ENCODE measurements around the gene IPMK. TPM values are rescaled to one million over a fixed set of nuclear protein-coding genes. Genes with fewer than 3 reads are reported as not detected.
A peak's percentile ranks its signal among the peaks of the same experiment; 100 is the strongest.
"Not testable (repeated sequence)": the region's sequence is repeated elsewhere in the genome, so short reads cannot be mapped to it uniquely, and the experiment has no call there.

IPMK gene
- total RNA-seq, 1 donor from 2014 or later, result 2.8 TPM

DNA sequence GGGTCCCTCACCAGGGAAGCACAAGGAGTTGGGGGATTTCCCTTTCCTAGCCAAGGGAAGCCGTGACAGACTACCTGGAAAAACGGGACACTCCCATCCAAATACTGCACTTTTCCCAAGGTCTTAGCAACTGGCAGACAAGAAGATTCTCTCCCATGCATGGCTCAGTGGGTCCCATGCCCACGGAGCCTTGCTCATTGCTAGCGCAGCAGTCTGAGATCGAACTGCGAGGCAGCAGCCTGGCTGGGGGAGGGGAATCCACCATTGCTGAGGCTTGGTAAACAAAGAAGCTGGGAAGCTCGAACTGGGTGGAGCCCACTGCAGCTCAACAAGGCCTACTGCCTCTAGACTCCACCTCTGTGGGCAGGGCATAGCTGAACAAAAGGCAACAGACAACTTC lies 37.8 kb downstream of the IPMK start:
- ATAC-seq; DNase-seq (ENCODE audit: low spot score): not testable (repeated sequence)

DNA sequence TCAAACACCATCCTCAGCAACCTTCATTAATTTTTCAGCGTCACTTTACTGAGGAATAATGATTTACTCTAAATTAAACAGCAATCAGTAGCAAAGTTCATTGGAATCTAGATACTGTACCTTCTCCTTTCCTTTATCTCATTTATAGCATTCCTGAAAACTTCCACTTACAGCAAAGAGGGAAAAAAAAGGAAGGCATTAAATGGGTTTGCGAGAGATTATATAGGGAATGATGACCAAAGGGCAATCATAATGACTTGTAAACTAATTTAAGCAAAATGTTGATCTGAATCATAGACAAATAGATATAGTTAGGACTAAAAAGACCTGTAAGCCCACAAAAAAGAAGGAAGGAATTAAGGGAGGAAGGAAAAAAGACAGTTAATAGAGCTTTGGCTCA lies 42.0 kb downstream of the IPMK start:
- no peak for DNase-seq (ENCODE audit: low spot score)
- no peak for ATAC-seq

DNA sequence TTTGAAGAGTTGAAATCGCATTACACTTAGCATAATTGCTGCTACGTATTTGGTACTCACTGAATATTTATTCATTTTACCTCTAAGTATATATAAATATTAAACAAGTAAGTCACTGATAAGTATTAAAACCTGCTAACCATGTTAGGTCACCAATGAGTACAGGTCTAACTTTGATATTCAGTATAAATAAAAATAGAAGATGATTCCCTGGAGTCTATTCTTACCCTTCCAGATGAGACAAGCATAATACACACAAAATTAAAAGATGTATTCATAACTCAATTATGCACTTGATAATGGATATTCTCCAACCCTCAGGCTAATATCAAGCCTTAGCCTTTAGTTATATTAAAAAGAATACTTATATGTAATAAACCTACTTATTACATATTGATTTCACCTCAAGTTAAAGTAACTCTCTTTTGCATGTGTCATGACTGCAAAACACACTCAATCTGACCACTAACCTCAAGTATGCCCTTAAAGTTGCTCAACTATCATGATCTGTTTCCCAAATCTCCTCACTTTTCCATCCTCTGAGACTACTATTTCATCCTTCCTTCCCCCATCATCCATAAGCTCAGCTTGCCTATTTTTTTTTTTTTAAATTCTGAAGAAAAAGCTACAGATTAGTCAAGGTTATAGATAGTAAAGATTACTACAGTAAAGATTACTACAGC lies 46.8 kb downstream of the IPMK start:
- DNase-seq (ENCODE audit: low spot score) (no peak), ATAC-seq (no peak)

DNA sequence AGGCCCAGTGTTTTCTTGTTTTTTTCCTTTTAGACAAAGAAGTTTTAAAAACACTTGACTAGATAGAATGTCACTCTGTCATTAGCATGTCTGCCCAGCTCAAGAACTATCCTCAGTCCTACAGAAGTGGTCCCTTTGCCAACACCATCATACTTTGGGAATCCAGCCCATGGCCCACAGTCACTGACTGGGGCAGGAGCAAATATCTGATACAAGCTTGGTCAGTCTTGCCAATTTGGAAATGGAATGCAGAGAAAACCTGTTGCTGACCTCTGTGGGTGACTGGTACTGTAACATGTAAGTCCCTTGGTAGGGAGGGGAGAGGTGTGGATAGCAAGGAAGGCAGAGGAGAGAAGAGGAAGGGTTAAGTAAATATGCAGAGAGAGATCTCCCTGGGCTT lies 47.8 kb downstream of the IPMK start:
- DNase-seq (ENCODE audit: low spot score) (no peak), ATAC-seq (no peak)

DNA sequence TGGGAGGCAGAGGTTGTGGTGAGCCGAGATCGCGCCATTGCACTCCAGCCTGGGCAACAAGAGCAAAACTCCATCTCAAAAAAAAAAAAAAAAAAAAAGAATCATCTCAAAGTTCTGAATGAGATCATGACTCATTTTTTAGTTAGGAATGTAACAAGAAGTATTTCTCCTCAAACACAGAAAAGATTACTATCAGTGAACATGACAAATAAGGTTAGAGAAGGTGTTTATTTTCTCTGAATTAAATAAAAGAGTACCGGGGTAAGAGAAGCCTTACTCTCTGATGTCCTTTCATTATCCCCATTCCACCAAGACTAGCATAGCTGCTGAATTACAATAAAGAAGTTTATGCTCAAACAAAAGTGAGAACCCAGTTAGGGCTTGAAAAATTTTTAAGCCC lies 50.1 kb downstream of the IPMK start:
- DNase-seq (ENCODE audit: low spot score), result no peak
- ATAC-seq, result no peak

DNA sequence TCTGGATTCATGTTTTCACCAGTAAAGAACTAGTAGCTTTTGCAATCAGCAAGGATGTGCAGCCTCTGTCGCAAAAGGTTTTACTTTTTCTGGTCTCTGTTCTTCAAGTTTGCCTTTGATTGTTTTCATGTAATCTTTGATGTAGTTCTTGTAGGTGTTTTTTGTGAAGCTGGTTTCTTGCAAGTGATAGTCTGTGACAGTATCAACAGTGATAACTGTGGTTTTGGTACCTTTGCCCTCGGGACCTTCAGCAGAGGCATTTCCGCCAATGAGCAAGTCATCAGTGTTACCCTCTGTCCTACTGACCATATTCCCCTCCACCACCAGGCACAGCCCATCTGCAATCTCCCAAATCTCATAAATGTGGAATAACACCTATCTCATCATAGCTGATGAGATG lies 55.1 kb downstream of the IPMK start:
- ATAC-seq, result no peak
- DNase-seq (ENCODE audit: low spot score), result no peak

DNA sequence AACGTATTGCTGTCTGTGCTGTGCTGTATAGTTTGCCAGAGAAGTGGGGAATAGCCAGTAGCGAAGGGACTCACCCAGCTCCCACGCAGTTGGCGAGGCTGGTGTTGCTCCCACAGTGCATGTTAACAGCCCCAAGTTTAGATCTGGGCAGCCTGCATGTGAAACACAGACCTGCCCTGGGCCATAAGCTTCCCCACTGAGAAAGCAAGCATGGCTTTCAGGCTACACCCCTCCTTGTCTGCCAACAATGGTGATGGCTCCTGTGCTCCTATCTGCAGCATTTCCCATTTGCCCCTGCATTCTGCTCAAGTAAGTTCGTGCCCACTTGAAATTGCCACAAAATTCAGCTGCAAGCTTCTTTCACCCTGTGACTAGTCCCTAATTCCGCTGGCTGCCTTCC lies 57.5 kb downstream of the IPMK start:
- DNase-seq (ENCODE audit: low spot score) (no peak), ATAC-seq (no peak)

DNA sequence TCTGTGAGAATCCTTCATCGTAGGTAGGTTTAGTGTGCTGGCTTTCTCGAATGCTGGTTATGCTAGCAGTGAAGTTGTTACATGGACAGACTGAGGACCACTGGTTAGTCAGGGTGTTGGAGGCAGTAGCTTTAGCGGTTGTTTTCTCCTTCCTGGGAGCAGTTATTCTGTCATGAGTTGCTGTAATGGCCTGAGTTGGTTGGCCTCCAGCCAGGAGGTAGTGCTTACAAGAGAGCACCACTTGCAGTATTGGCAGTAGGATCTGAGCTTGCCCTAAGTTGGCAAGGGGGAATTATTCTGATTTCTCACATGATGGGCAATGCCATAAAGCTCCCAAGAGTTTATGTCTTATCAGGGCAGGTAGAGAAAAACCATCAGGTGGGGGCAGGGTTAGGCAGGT lies 58.0 kb downstream of the IPMK start:
- DNase-seq (ENCODE audit: low spot score) (no peak), ATAC-seq (no peak)

DNA sequence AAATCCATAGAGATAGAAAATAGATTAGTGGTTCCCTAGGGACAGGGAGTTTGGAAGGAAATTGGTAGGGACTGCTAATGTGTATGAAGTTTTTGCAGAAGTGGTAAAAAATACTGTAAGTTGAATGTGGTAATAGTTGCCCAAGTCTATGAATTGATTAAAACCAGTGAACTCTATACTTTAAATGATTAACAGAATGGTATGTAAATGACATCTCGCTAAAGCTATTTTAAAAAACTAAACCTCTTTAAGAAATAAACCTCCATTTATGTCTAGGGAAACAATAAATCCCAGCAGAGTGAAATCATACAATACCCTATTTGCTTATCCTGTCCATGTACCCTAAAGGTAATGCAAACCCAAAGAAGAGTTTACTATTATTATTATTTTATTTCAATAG lies 61.4 kb downstream of the IPMK start:
- DNase-seq (ENCODE audit: low spot score), result no peak

DNA sequence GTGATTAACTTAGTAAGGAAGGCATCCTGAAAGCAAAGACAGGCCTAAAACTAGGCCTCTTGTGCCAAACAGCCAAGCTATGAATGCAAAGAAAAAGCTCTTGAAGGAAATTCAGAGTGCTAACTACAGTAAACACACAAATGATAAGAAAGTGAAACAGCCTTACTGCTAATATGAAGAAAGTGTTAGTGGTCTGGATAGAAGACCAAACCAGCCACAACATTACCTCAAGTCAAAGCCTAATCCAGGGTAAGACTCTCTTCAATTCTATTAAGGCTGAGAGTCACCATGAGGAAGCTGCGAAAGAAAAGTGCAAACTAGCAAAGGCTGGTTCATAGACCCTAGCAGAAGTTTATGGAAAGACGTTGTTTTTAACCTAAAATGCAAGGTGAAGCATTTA lies 66.0 kb downstream of the IPMK start:
- ATAC-seq (no peak), DNase-seq (ENCODE audit: low spot score) (no peak)

More for the DNA sequence above, 61.4 kb downstream of the IPMK start:
- ATAC-seq, result no peak

DNA sequence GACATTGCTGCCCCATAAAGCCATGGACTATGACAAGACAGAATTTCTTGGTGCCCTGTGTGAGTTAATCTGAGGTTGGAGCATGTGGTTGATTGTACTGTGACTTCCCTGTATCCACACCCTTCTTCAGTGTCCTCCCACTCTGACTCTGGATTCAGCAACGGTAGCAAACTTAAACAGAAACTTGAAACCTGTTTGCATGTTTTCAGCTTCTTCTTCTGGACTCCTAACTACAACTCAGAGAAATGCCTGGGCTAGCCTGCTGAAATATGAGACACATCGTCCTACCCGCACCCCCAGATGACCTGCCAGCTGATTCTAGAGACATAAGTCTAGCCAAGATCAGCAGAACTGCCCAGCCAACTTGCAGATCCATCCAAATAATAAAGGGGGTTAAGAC lies 78.4 kb downstream of the IPMK start:
- ATAC-seq (no peak), DNase-seq (ENCODE audit: low spot score) (no peak)

DNA sequence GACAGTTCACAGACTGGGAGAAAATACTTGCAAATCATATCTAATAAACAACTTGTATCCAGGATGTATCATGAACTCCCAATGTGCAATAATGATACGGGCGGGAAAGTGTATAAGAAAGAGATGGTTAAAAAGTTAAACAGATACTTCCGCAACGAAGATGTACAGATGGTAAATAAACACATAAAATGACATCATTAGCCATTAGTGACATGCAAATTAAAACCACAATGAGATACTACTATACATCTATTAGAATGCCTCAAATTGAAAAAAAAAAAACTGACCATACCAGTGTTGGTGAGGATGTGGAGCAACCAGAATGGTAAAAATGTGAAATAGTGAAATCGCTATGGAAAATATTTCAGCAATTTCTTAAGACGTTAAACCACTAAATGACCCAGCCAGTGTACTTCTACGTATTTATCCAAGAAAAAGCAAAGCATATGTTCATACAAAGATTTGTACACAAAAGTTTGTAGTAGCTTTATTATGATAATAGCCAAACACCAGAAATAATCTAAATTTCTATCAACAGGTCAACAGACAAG lies 83.5 kb downstream of the IPMK start:
- no peak for ATAC-seq
- DNase-seq (ENCODE audit: low spot score), result no peak

DNA sequence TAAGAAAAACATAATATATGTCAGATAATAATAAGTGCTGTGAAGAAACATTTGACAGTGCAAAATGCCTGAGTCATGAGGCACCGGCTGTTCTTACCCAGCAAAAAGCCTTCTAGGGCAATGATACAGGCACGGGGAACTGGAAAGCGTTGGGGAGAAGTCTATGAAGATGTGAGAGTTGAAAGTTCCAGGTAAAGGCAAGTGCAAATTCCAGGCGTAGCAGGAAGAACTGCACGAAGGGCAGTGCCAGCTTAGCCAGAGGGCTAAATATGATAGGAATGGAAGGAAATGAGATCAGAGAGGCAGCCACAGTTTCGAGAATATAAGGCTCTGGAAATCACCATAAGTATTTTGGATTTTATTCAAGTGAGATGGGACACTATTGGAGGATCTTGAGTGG lies 87.0 kb downstream of the IPMK start:
- ATAC-seq, result no peak

DNA sequence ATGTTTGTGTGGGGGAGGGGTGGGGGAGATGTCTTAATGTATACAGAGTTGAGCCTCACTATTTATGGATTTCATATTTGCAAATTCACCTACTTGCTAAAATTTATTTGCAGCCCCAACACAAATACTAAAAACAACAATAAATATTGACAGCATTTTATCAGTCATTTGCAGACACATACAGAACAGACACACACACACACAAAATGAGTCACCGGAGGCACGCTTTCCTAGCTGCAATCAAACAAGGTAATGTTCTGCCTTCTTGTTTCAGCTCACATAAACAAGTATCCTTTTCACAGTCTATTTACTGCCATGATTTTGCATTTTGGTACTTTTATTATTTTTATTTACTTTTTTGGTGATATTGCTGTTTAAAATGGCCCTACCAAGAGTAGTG lies 88.5 kb downstream of the IPMK start:
- ATAC-seq (no peak), DNase-seq (ENCODE audit: low spot score) (no peak)

More for the DNA sequence above, 87.0 kb downstream of the IPMK start:
- DNase-seq (ENCODE audit: low spot score), result no peak

DNA sequence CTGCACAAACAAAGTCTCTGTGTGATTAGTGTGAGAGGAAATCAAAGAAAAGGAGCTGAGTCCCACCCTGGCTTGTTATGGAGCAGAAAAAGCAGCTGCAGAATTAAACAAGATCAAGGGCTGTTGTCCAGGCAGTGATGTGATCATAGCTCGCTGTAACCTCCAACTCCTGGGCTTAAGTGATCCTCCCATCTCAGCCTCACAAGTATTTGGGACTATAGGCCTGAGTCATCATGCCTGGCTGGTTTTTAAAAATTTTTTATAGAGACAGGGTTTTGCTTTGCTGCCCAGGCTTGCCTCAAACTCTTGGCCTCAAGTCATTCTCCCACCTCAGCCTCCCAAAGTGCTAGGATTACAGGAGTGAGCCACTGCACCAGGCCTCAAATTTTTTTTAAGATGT lies 88.9 kb downstream of the IPMK start:
- ATAC-seq (no peak), DNase-seq (ENCODE audit: low spot score) (no peak)

DNA sequence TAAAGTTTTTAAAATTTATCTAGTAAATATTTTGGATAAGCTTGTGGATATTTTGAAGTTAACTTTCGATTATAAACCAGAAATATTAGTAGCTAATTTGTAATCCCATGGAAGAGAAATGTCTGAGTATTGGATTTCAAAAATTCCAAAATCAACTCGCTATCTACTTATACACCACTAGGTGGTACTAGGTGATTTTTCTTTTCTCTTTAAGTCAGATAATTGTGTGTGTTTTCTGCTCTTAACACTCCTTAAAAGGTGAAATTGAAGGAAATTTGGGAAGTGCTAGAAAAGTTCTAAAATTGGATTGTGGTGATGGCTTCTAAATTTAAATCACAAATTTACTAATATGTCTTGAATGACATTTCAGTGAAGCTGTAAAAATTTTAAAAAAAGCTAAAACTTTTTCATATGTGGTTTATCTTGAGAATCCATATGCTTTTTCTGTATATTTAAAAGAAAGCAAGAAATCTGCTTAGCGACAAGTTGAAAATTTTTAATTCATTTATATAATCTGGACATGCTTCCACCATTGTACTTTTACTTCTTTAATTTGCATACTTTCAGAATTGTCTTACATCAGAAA lies 90.2 kb downstream of the IPMK start:
- DNase-seq (ENCODE audit: low spot score), result no peak
- ATAC-seq, result peak; percentile 79

DNA sequence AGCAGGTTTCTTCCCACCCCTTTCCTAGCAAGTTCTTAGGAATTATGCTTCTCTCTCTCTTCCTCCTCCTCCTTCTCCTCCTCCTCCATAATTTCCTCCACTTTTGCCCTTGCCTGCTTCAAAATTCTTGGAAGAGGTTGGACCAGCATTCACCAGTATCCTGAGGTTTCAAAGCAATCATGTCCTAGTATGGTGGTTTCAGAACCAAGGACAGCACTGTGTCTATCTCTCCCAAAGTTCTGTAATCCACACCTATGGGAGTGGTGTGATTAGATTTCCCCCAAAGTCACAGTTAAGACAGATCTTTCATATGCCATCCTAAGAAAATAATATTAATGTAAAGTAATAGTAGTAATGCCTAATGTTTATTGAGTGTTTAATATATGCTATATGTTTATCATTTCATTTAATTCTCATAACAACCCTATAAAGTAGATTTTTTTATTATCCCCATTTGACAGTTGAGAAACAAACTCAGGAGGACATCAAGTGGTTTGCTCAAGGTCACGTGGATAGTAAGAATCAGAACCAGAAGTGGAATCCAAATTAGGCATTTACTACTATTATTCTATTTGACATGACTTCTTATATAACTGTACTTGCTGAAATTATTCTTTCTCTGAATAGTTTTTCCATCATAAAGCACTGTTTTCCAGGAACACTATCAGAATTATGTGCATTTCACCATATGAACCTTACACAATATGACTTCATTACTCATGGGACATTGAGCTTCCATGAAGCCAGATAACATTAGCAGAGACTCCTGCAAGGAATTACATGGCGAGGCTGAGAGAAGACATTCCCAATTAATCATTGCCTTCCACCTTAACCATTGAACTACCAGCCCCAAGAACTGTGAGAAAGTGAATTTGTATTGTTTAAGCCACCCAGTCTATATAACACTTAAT lies 91.4 kb downstream of the IPMK start:
- DNase-seq (ENCODE audit: low spot score) (no peak), ATAC-seq (peak; percentile 61)

DNA sequence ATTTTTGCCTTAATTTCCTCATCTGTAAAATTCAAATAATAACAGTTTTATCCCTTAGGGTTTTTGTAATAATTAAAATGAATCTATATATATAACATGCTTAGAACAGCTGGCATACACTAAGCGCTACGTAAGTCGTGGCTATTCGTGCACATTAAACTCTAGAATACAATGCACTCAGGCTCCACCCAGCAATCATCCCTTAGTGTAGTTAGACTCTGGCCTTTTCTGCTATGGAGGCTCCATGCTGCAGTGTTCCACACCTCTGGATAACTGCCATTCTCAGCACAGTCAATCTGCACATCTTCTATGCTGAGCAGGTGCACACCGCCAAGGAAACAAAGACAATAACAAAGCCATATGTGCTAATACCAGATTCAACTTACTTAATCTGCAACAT lies 92.9 kb downstream of the IPMK start:
- DNase-seq (ENCODE audit: low spot score) (no peak), ATAC-seq (no peak)

DNA sequence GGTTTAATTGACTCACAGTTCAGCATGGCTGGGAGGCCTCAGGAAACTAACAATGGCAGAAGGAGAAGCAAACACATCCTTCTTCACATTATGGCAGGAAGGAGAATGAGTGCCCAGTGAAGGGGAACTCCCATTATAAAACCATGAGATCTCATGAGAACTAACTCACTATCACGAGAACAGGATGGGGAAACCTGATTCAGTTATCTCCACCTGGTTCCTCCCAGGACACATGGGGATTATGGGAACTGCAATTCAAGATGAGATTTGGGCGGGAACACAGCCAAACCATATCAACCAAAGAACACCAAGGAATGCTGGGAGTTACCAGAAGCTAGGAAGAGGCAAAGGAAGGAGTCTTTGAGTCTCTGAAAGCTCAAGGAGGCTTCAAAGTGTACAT lies 94.3 kb downstream of the IPMK start:
- no peak for DNase-seq (ENCODE audit: low spot score)

DNA sequence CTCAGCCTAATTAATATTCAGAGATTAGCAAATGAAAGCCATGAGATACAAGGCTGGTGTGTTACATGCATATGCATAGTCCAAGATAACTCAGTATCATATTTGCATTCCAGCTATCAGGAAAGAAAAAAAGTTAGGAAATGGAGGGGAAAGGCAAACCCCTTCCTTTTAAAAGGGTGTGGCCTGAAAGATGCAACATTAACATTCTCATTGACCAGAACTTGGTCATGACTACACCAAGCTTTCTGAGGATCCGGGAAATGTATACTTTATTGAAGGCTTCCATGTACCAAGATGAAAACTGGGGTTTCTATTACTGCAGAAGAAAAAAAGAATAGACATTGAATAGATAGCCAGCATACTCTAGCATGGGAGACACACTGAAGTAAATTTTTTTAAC lies 96.5 kb downstream of the IPMK start:
- no peak for DNase-seq (ENCODE audit: low spot score)
- no peak for ATAC-seq

More for the DNA sequence above, 94.3 kb downstream of the IPMK start:
- no peak for ATAC-seq

DNA sequence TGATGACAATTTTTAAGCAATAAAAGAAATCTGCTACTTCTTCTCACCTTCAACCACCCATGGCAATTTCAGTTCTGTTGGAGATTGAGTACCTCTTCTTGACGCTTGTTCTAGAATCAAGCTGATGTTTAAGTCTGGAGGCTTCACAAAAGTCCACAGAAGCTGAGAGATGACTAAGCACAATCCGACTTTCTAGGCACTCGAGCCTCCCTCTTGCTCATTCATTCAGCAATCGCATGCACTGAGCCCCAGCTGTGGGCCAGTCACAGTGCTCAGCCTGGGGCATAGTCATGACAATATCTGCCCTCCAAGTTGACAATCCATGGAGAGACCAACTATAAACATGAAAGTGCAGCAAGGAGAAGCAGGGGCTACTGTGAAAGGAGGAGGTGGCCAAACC lies 103.2 kb downstream of the IPMK start:
- DNase-seq (ENCODE audit: low spot score) (no peak), ATAC-seq (no peak)

DNA sequence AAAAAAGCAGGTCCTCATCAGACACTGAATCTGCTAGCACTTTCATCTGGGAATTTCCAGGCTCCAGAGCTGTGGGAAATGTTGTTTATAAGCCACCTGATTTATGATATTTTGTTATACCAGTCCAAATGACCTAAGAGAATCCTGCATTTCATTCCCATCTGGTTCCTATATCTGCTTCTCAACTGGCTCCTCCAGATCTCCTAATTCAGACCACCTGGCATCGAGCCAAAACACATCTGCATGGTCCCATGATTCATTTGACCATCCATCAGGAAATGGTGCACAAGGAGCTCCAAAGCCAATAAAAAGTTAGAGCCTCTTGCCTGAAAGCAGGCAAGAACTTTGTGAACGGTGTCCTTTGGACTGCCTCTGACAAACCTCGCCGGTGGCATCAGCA lies 108.9 kb downstream of the IPMK start:
- DNase-seq (ENCODE audit: low spot score) (no peak), ATAC-seq (no peak)
